SK-N-MC (cell line): ENCODE measurements around the gene RNLS.

Experiments
- DNase-seq: peaks from one replicate; pipeline ENCODE4 v3.0.0-alpha.2; 2011; ENCODE audit warnings: low read depth, low spot score
- H3K27ac ChIP-seq: fragments of 200-600 bp; sonication (generic); 2 replicates; pipeline ENCODE4 v1.5.1; 2016; ENCODE audit warnings: mixed run types
- H3K36me3 ChIP-seq: fragments of 200-600 bp; sonication (generic); 2 replicates; pipeline ENCODE4 v1.6.1; 2017; ENCODE audit warnings: antibody characterized with exemption, low read length, mixed read lengths; ENCODE audit not compliant: insufficient read depth
- H3K4me3 ChIP-seq: fragments of 200-600 bp; sonication (generic); 2 replicates; pipeline ENCODE4 v1.5.1; 2016
- H3K9ac ChIP-seq: fragments of 200-600 bp; sonication (generic); 2 replicates; pipeline ENCODE4 v1.8.0; 2017; ENCODE audit warnings: mixed run types, mixed read lengths; ENCODE audit not compliant: insufficient read length
- H3K9me3 ChIP-seq: fragments of 200-600 bp; sonication (generic); 2 replicates; pipeline ENCODE4 v1.6.1; 2017; ENCODE audit warnings: low read depth, mild to moderate bottlenecking, antibody characterized with exemption, low read length, moderate library complexity, mixed read lengths
- EZH2 ChIP-seq: fragments of 200-600 bp; sonication (generic); IDR thresholded peaks from one replicate; pipeline ENCODE4 v1.6.1; 2017; ENCODE audit warnings: antibody characterized with exemption
- FOXP2 ChIP-seq: optimal IDR thresholded peaks from 2 replicates; pipeline ENCODE3; 2011; ENCODE audit warnings: mild to moderate bottlenecking, moderate library complexity; ENCODE audit not compliant: insufficient read depth; ENCODE audit errors: extremely low read length, control extremely low read depth
- POLR2AphosphoS5 ChIP-seq: IDR thresholded peaks from 2 replicates; pipeline ENCODE4 v1.6.1; 2012; ENCODE audit warnings: mild to moderate bottlenecking, low read depth, low read length, borderline replicate concordance

Gene RNLS

DNA sequence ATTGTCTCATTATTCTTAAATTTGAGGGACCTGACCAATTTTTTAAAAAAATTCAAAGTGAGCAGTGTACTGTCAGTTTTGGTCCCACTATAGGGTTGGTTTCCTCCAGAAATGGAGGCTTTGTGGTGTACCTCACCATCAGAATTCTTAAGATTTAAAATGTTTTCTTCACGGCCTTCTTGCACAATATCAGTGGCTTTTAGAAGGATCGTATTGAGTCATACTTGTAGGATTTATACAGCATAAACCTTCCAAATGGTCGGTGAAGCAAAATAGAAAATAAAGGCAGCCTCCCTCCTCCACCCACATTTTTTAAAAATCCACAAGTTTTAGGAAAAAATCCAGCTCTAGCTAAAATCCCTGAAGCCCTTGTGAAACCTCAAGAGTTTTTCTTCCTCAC lies 126.4 kb downstream of the RNLS start:
- Histone ChIP-seq H3K4me3 (no peak overlapping the region), H3K9ac (no peak overlapping the region), H3K9me3 (no peaks in the 10 kb centered on the region), H3K36me3 (no peaks in the 10 kb centered on the region), H3K27ac (no peak overlapping the region)
- no peak for DNase-seq
- TF ChIP-seq FOXP2: no peak
- no peak for TF ChIP-seq EZH2
- TF ChIP-seq POLR2AphosphoS5: no peak

- H3K36me3 ChIP-seq: no peaks in the 10 kb centered on the region
- H3K27ac ChIP-seq: no peak overlapping the region
- TF ChIP-seq FOXP2 (no peak), EZH2 (no peak), POLR2AphosphoS5 (no peak)
- H3K9me3 ChIP-seq: no peaks in the 10 kb centered on the region
- H3K4me3 ChIP-seq: no peak overlapping the region
- no peak overlapping the region for H3K9ac ChIP-seq
- DNase-seq: no peak
These were observed 127.3 kb downstream of the RNLS start for GRCh38 chr10:88455831-88456230.

- no peaks in the 10 kb centered on the region for H3K9me3 ChIP-seq
- no peak overlapping the region for H3K9ac ChIP-seq
- H3K36me3 ChIP-seq: no peaks in the 10 kb centered on the region
- H3K4me3 ChIP-seq: no peak overlapping the region
- TF ChIP-seq POLR2AphosphoS5 (no peak), EZH2 (no peak), FOXP2 (no peak)
- no peak for DNase-seq
- H3K27ac ChIP-seq: no peak overlapping the region
These were observed 132.9 kb downstream of the RNLS start for GRCh38 chr10:88450201-88450600.

- Histone ChIP-seq H3K9ac (no peak overlapping the region), H3K4me3 (no peak overlapping the region), H3K27ac (no peak overlapping the region), H3K36me3 (no peaks in the 10 kb centered on the region), H3K9me3 (no peaks in the 10 kb centered on the region)
- no peak for TF ChIP-seq FOXP2
- TF ChIP-seq POLR2AphosphoS5: no peak
- TF ChIP-seq EZH2: no peak
- DNase-seq: no peak
These were observed 140.4 kb downstream of the RNLS start for GRCh38 chr10:88442716-88443115.

- Histone ChIP-seq H3K4me3 (no peak overlapping the region), H3K9ac (no peak overlapping the region), H3K9me3 (no peaks in the 10 kb centered on the region), H3K27ac (no peak overlapping the region), H3K36me3 (no peaks in the 10 kb centered on the region)
- no peak for DNase-seq
- no peak for TF ChIP-seq POLR2AphosphoS5
- no peak for TF ChIP-seq EZH2
- TF ChIP-seq FOXP2: no peak
These were observed 142.6 kb downstream of the RNLS start for GRCh38 chr10:88440541-88440940.

- Histone ChIP-seq H3K36me3 (no peaks in the 10 kb centered on the region), H3K9ac (no peak overlapping the region), H3K9me3 (no peaks in the 10 kb centered on the region), H3K4me3 (no peak overlapping the region), H3K27ac (no peak overlapping the region)
- TF ChIP-seq FOXP2 (no peak), EZH2 (no peak), POLR2AphosphoS5 (no peak)
- DNase-seq: no peak
These were observed 143.2 kb downstream of the RNLS start for GRCh38 chr10:88439932-88440331.

- no peaks in the 10 kb centered on the region for H3K36me3 ChIP-seq
- TF ChIP-seq EZH2 (no peak), FOXP2 (no peak), POLR2AphosphoS5 (no peak)
- no peak overlapping the region for H3K9ac ChIP-seq
- DNase-seq: no peak
- no peak overlapping the region for H3K27ac ChIP-seq
- no peak overlapping the region for H3K4me3 ChIP-seq
- H3K9me3 ChIP-seq: no peaks in the 10 kb centered on the region
These were observed 145.7 kb downstream of the RNLS start for GRCh38 chr10:88437411-88437810.

DNA sequence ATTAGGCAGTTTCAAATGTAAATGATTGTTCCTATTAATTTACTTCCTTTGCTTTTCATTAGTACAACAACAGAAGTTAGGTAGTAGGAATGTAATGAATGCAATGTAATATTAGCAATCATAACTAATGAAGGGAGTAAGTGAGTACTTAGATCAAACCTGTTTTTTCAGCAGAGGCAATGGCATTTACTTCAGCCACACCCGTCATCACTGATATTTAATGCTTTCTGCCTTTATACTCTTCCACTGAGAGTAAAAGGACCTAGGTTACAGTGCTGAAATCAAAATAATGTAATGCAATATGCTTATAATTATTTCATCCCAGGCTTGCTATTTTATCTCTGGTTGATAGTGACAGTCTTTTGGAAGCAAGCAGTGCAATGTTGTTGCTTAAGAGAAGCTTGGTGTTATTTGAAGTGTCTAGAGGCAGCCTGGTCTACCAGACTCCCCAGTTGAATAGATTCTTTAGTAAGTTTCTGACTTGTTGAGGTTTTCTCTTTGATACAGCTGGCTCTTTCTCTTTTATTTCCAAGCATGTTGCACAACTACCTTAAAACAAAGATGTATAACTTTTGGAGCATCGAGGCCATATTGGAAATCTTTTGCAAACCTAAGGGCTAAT lies 149.4 kb downstream of the RNLS start:
- Histone ChIP-seq H3K9ac (no peak overlapping the region), H3K36me3 (no peaks in the 10 kb centered on the region), H3K27ac (no peak overlapping the region), H3K4me3 (no peak overlapping the region), H3K9me3 (no peaks in the 10 kb centered on the region)
- no peak for DNase-seq
- TF ChIP-seq POLR2AphosphoS5 (no peak), EZH2 (no peak)

DNA sequence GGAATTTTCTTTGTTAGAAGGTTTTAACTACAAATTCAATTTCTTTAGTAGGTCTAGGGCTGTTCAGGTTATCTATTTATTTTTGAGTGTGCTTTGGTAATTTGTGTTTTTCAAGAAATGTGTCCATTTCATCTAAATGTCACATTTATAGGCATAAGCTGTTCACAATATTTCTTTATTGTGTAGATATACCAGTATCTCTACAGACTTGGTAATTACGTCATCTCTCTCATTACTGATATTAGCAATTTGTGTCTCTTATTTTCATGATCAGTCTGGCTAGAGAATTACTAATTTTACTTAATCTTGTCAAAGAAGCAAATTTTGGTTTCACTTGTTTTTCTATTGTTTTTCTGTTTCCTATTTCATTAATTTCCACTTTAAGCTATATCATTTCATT lies 152.0 kb downstream of the RNLS start:
- no peak overlapping the region for H3K4me3 ChIP-seq
- DNase-seq: no peak
- no peak overlapping the region for H3K27ac ChIP-seq
- no peak overlapping the region for H3K9ac ChIP-seq
- H3K9me3 ChIP-seq: no peaks in the 10 kb centered on the region
- no peaks in the 10 kb centered on the region for H3K36me3 ChIP-seq
- TF ChIP-seq FOXP2: no peak
- TF ChIP-seq POLR2AphosphoS5: no peak
- no peak for TF ChIP-seq EZH2
